Measurements from ENCODE around the gene DGKD. TPM values are rescaled to one million over a fixed set of nuclear protein-coding genes. Genes with fewer than 3 reads are reported as not detected.

DGKD gene
- total RNA-seq, 2 experiments from 2014 or later: 147 to 156 TPM

DNA sequence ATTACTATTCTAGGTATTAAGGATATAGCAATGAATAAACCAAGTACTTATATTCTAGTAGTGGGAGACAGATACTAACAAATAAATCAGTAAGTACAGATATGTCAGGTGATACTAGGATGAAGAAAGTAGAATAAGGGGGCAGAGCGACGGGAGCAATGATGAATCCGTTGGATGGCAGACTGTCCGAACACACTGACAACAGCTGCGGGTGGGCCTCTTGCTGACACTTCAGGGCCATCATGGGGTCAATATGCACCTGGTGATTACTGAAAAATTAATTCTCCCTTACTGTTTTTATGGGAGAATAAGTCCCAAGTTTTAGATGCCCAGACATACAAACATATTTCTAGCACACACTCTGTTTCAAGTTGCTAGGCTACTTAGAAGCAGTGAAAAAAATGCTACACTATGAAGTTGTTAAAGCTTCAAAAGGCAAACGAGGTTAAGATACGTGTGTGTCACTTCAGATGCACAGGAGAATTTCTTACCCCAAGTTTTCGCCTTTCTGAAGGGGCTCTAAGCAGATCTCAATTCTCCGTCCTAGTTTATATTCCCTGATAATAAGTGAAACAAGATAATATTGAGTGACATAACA, 133.6 kb downstream of the DGKD start:
- Mint-ChIP-seq H3K27me3 (no peaks in the 10 kb centered on the region), H3K27ac (no peak overlapping the region), H3K4me3 (no peak overlapping the region), H3K9me3 (no peaks in the 10 kb centered on the region), H3K36me3 (ENCODE audit: low read depth) (peaks cover 44% of the 10 kb centered on the region), H3K4me1 (ENCODE audit: low read depth) (no peaks in the 10 kb centered on the region)
- CTCF ChIA-PET: no interaction called here
- H3K4me3 ChIP-seq (ENCODE audit: low read length): no peak overlapping the region
- no peaks in the 10 kb centered on the region for H3K9me3 ChIP-seq (ENCODE audit: control insufficient read depth in 1 of 2, insufficient read depth in 1 of 2, low read length in 2 of 2)
- H3K27ac ChIP-seq (ENCODE audit: low read depth in 1 of 2, low read length in 2 of 2): no peak overlapping the region
- H3K27me3 ChIP-seq (ENCODE audit: control insufficient read depth in 1 of 2, insufficient read depth in 2 of 2, low read length in 2 of 2): no peaks in the 10 kb centered on the region
- H3K36me3 ChIP-seq (ENCODE audit: insufficient read depth, low read length): peaks cover 41% of the 10 kb centered on the region
- intact Hi-C loops (cut with DNase I, micrococcal nuclease): no loop called here
- no peak for ATAC-seq (ENCODE audit: poor library complexity)
- TF ChIP-seq, protein P1, sequence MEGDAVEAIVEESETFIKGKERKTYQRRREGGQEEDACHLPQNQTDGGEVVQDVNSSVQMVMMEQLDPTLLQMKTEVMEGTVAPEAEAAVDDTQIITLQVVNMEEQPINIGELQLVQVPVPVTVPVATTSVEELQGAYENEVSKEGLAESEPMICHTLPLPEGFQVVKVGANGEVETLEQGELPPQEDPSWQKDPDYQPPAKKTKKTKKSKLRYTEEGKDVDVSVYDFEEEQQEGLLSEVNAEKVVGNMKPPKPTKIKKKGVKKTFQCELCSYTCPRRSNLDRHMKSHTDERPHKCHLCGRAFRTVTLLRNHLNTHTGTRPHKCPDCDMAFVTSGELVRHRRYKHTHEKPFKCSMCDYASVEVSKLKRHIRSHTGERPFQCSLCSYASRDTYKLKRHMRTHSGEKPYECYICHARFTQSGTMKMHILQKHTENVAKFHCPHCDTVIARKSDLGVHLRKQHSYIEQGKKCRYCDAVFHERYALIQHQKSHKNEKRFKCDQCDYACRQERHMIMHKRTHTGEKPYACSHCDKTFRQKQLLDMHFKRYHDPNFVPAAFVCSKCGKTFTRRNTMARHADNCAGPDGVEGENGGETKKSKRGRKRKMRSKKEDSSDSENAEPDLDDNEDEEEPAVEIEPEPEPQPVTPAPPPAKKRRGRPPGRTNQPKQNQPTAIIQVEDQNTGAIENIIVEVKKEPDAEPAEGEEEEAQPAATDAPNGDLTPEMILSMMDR (IDR thresholded peaks at IDR 0.05): no peak
- no peaks in the 10 kb centered on the region for H3K4me1 ChIP-seq (ENCODE audit: insufficient read depth, low read length)
- POLR2A ChIA-PET: no interaction called here
- no peak for DNase-seq

DNA sequence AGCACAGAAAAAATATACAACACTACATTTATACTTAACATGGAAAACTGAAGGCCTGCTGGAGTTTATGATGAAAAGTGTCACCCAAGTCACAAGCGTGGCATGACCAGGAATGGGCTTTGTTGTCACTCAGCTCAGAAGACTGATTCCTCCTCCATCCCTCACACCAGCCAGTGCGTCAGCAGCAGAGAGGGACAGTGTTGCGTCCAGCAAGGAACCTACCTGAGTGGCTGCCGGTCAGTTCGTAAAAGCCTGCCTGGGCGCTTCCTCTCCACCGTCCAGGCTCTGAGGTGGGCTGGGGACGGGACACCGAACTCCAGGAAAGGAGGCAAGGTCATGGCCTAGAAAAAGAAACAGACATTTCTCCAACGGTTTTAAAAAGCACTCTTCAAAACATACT, 134.8 kb downstream of the DGKD start:
- intact Hi-C loops (cut with DNase I, micrococcal nuclease): no loop called here
- no peak overlapping the region for H3K27ac ChIP-seq (ENCODE audit: low read depth in 1 of 2, low read length in 2 of 2)
- DNase-seq (no peak), ATAC-seq (ENCODE audit: poor library complexity) (no peak)
- TF ChIP-seq, protein P1 (IDR thresholded peaks at IDR 0.05): no peak
- H3K9me3 Mint-ChIP-seq: no peaks in the 10 kb centered on the region
- peaks cover 45% of the 10 kb centered on the region for H3K36me3 Mint-ChIP-seq (ENCODE audit: low read depth)
- POLR2A ChIA-PET: interaction anchor here (0.6 kb wide), 1 partner anchor 435 kb away, joined by 3 read pairs; no protein-coding TSS in a partner anchor
- H3K4me1 ChIP-seq (ENCODE audit: insufficient read depth, low read length): no peaks in the 10 kb centered on the region
- CTCF ChIA-PET: no interaction called here
- H3K27me3 Mint-ChIP-seq: no peaks in the 10 kb centered on the region
- H3K4me3 ChIP-seq (ENCODE audit: low read length): no peak overlapping the region
- no peaks in the 10 kb centered on the region for H3K27me3 ChIP-seq (ENCODE audit: control insufficient read depth in 1 of 2, insufficient read depth in 2 of 2, low read length in 2 of 2)
- no peak overlapping the region for H3K4me3 Mint-ChIP-seq
- H3K36me3 ChIP-seq (ENCODE audit: insufficient read depth, low read length): peaks cover 45% of the 10 kb centered on the region
- no peaks in the 10 kb centered on the region for H3K4me1 Mint-ChIP-seq (ENCODE audit: low read depth)
- no peak overlapping the region for H3K27ac Mint-ChIP-seq
- H3K9me3 ChIP-seq (ENCODE audit: control insufficient read depth in 1 of 2, insufficient read depth in 1 of 2, low read length in 2 of 2): no peaks in the 10 kb centered on the region

DNA sequence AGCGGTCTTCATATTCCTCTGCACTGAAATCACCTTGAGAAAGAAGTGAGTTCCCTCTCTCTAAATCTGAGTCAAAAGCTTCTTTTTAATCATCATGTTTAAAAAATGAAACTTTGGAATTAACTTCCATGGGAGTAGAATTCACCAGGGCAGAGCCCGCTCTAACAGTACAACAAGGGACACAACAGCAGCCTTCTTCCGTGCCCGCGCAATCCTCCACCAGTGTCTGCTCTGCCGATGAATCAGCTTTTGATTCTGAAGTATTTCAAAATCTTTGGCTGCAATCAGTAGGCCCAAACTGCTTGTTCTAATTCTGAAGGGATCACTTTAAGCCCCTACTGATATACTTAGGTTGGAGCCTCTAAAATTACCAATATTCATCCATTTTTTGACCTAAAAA, 135.4 kb downstream of the DGKD start:
- Histone ChIP-seq H3K27me3 (ENCODE audit: control insufficient read depth in 1 of 2, insufficient read depth in 2 of 2, low read length in 2 of 2) (no peaks in the 10 kb centered on the region), H3K4me3 (ENCODE audit: low read length) (no peak overlapping the region), H3K27ac (ENCODE audit: low read depth in 1 of 2, low read length in 2 of 2) (no peak overlapping the region), H3K36me3 (ENCODE audit: insufficient read depth, low read length) (peaks cover 43% of the 10 kb centered on the region), H3K4me1 (ENCODE audit: insufficient read depth, low read length) (no peaks in the 10 kb centered on the region), H3K9me3 (ENCODE audit: control insufficient read depth in 1 of 2, insufficient read depth in 1 of 2, low read length in 2 of 2) (no peaks in the 10 kb centered on the region)
- no peaks in the 10 kb centered on the region for H3K4me1 Mint-ChIP-seq (ENCODE audit: low read depth)
- intact Hi-C loops (cut with DNase I, micrococcal nuclease): no loop called here
- H3K27me3 Mint-ChIP-seq: no peaks in the 10 kb centered on the region
- DNase-seq (no peak), ATAC-seq (ENCODE audit: poor library complexity) (no peak)
- no peak overlapping the region for H3K27ac Mint-ChIP-seq
- TF ChIP-seq, protein P1 (IDR thresholded peaks at IDR 0.05): no peak
- H3K36me3 Mint-ChIP-seq (ENCODE audit: low read depth): peaks cover 43% of the 10 kb centered on the region
- no peaks in the 10 kb centered on the region for H3K9me3 Mint-ChIP-seq
- ChIA-PET POLR2A (interaction anchor here (1.0 kb wide), 1 partner anchor 74 kb away, joined by 3 read pairs; no protein-coding TSS in a partner anchor), CTCF (no interaction called here)
- no peak overlapping the region for H3K4me3 Mint-ChIP-seq

Data from CD4-positive, alpha-beta T cell (primary cell).